IPS-15b (cell line): ENCODE measurements around the gene FSTL5.

ENCODE experiments used
- H3K27me3 ChIP-seq: one replicate; pipeline ENCODE4 v1.6.1; 2013; ENCODE audit warnings: low read length; ENCODE audit not compliant: control insufficient read depth, insufficient read depth
- H3K36me3 ChIP-seq: one replicate; pipeline ENCODE4 v1.6.1; 2013; ENCODE audit warnings: low read length; ENCODE audit not compliant: control insufficient read depth, insufficient read depth
- H3K4me1 ChIP-seq: one replicate; pipeline ENCODE4 v1.6.1; 2013; ENCODE audit warnings: mild to moderate bottlenecking, low read length; ENCODE audit not compliant: control insufficient read depth, insufficient read depth
- H3K4me3 ChIP-seq: one replicate; pipeline ENCODE4 v1.5.1; 2013; ENCODE audit warnings: low read depth, low read length
- H3K9ac ChIP-seq: one replicate; pipeline ENCODE4 v1.6.1; 2013; ENCODE audit warnings: low read depth, mild to moderate bottlenecking, low read length
- H3K9me3 ChIP-seq: one replicate; pipeline ENCODE4 v1.6.1; 2013; ENCODE audit warnings: mild to moderate bottlenecking, low read length; ENCODE audit not compliant: control insufficient read depth, insufficient read depth

FSTL5 gene

GRCh38 chr4:161883157-161883556 lies 280.6 kb downstream of the FSTL5 start:
- Histone ChIP-seq H3K4me3 (no peak overlapping the region), H3K9me3 (no peaks in the 10 kb centered on the region), H3K27me3 (no peaks in the 10 kb centered on the region), H3K9ac (no peak overlapping the region), H3K4me1 (no peaks in the 10 kb centered on the region), H3K36me3 (no peaks in the 10 kb centered on the region)

- no peak overlapping the region for H3K4me3 ChIP-seq
- H3K9me3 ChIP-seq = no peaks in the 10 kb centered on the region
- no peak overlapping the region for H3K9ac ChIP-seq
- no peaks in the 10 kb centered on the region for H3K4me1 ChIP-seq
- H3K36me3 ChIP-seq = no peaks in the 10 kb centered on the region
- H3K27me3 ChIP-seq = no peaks in the 10 kb centered on the region
Measured at GRCh38 chr4:161881370-161881769, 282.4 kb downstream of the FSTL5 start.

DNA sequence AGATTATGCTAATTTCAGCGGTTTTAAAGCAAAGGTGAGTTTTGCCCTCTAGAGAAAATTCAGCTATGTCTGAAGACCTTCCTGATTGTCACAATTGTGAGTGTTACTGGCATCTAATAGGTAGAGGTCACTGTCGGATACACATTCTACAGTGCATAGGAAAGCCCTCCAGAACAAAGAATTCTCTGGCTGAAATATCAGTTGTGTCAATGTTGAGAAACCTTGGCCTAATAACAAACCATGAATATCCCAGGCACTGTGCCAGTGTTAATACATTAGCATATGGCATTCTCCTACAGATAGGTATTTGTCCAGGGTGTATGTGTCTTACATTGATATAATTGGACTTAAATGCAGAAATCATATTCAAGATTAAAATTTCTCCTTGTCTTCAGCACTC lies 294.3 kb downstream of the FSTL5 start:
- Histone ChIP-seq H3K9me3 (no peaks in the 10 kb centered on the region), H3K36me3 (no peaks in the 10 kb centered on the region), H3K9ac (no peak overlapping the region), H3K27me3 (no peaks in the 10 kb centered on the region), H3K4me3 (no peak overlapping the region), H3K4me1 (no peaks in the 10 kb centered on the region)

GRCh38 chr4:161856711-161857326 lies 307.0 kb downstream of the FSTL5 start:
- no peak overlapping the region for H3K4me3 ChIP-seq
- H3K36me3 ChIP-seq = no peaks in the 10 kb centered on the region
- no peak overlapping the region for H3K9ac ChIP-seq

DNA sequence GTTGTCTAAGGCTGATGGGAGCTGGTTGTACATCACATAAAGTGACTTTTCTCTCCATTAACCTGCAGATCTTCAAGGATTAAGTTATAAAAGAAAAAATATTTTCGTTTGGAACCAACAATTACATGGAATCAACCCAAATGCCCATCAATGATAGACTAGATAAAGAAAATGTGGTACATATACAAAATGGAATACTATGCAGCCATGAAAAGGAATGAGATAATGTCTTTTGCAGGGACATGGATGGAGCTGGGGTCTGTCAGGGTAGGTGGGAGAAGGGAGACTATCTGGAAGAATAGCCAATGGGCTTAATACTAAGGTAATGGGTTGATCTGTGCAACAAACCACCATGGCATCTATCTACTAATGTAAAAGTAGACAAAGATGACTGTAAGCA lies 313.2 kb downstream of the FSTL5 start:
- Histone ChIP-seq H3K4me1 (no peaks in the 10 kb centered on the region), H3K9ac (no peak overlapping the region), H3K27me3 (no peaks in the 10 kb centered on the region), H3K9me3 (peaks cover 3% of the 10 kb centered on the region), H3K4me3 (no peak overlapping the region), H3K36me3 (no peaks in the 10 kb centered on the region)

More at GRCh38 chr4:161856711-161857326, 307.0 kb downstream of the FSTL5 start:
- Histone ChIP-seq H3K4me1 (peaks cover 3% of the 10 kb centered on the region), H3K9me3 (no peaks in the 10 kb centered on the region), H3K27me3 (no peaks in the 10 kb centered on the region)

- H3K9me3 ChIP-seq = no peaks in the 10 kb centered on the region
- no peaks in the 10 kb centered on the region for H3K27me3 ChIP-seq
- H3K9ac ChIP-seq = no peak overlapping the region
- no peaks in the 10 kb centered on the region for H3K36me3 ChIP-seq
- no peak overlapping the region for H3K4me3 ChIP-seq
- H3K4me1 ChIP-seq = no peaks in the 10 kb centered on the region
Measured at GRCh38 chr4:161841759-161842158, 322.0 kb downstream of the FSTL5 start.

DNA sequence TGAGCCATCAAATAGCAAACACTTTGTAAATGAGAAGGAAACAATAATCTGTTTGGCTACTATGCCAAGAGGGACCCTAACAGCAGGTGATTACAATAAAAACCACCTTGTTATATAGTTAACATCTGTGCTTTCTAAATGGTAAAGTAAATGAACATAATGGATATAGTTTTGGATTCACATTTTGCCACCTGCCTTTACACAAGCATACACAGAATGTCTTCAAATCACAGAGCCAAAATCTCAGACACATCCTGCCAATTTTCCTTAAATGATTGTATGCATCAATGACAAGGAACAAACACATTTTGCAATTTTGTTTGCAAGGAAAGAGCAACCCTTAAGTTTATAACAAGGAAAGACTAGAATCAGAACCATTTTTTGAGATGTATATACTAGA lies 334.2 kb downstream of the FSTL5 start:
- Histone ChIP-seq H3K27me3 (no peaks in the 10 kb centered on the region), H3K36me3 (no peaks in the 10 kb centered on the region), H3K4me3 (no peak overlapping the region), H3K9me3 (no peaks in the 10 kb centered on the region), H3K4me1 (no peaks in the 10 kb centered on the region), H3K9ac (no peak overlapping the region)

DNA sequence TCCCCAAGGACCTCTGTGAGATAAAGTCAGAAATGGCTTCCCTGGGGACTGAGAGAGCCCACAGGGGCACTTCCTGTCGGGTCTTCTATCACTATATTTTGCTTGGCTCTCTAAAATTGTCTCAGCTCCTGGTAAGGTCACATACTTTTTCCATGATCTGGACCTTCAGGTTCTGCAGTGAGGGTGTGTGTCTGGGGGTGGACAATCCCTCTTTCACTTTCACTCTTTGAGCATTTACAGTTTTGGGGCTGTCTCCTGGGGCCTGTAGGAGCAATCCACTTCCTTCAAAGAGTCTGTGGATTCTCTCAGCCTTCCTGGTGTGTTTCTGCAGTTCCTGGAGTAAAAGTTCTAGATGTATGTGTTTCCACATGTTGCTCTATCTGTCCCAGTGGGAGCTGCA lies 335.7 kb downstream of the FSTL5 start:
- no peaks in the 10 kb centered on the region for H3K36me3 ChIP-seq
- no peaks in the 10 kb centered on the region for H3K4me1 ChIP-seq
- H3K9ac ChIP-seq = no peak overlapping the region
- no peaks in the 10 kb centered on the region for H3K27me3 ChIP-seq
- H3K4me3 ChIP-seq = no peak overlapping the region
- H3K9me3 ChIP-seq = no peaks in the 10 kb centered on the region

DNA sequence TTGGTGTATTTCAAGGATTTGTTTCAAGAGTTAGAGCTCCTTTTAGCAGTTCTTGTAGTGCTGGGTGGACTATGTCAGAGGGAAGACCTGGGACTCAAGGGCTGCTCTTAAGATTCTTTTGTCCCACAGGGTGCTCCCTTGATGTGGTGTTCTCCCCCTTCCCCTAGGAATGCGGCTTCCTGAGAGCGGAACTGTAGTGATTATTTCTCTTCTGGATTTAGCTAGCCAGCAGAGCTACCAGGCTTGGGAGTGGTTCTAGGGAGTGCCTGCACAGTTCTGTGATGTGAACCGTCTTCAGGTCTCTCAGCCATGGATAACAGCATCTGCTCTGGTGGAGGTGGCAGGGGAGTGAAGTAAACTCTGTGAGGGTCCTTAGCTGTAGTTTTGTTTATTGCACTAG lies 336.8 kb downstream of the FSTL5 start:
- Histone ChIP-seq H3K4me3 (no peak overlapping the region), H3K36me3 (no peaks in the 10 kb centered on the region), H3K4me1 (no peaks in the 10 kb centered on the region), H3K9me3 (peaks cover 4% of the 10 kb centered on the region), H3K9ac (no peak overlapping the region), H3K27me3 (no peaks in the 10 kb centered on the region)

- Histone ChIP-seq H3K9me3 (peaks cover 4% of the 10 kb centered on the region), H3K27me3 (no peaks in the 10 kb centered on the region)
Measured at GRCh38 chr4:161823450-161823849, 340.4 kb downstream of the FSTL5 start.

GRCh38 chr4:161822174-161822573 lies 341.6 kb downstream of the FSTL5 start:
- Histone ChIP-seq H3K9me3 (peaks cover 4% of the 10 kb centered on the region), H3K36me3 (no peaks in the 10 kb centered on the region), H3K27me3 (no peaks in the 10 kb centered on the region), H3K9ac (no peak overlapping the region), H3K4me3 (no peak overlapping the region), H3K4me1 (no peaks in the 10 kb centered on the region)

More at GRCh38 chr4:161823450-161823849, 340.4 kb downstream of the FSTL5 start:
- Histone ChIP-seq H3K4me1 (no peaks in the 10 kb centered on the region), H3K4me3 (no peak overlapping the region), H3K36me3 (no peaks in the 10 kb centered on the region), H3K9ac (no peak overlapping the region)

GRCh38 chr4:161817914-161818313 lies 345.9 kb downstream of the FSTL5 start:
- peaks cover 4% of the 10 kb centered on the region for H3K9me3 ChIP-seq
- no peaks in the 10 kb centered on the region for H3K36me3 ChIP-seq
- H3K9ac ChIP-seq = no peak overlapping the region
- no peak overlapping the region for H3K4me3 ChIP-seq
- no peaks in the 10 kb centered on the region for H3K4me1 ChIP-seq
- H3K27me3 ChIP-seq = no peaks in the 10 kb centered on the region
